GM12878 (cell line): ENCODE results near the gene NCOA4.

Source experiments
- CTCF ChIP-seq, 3 experiments: IDR thresholded peaks in 2 of 3; conservative IDR thresholded peaks in 1 of 3; 2 replicates each; pipeline ENCODE4 v1.5.1; 2011; ENCODE audit warnings: low read depth in 3 of 3, low read length in 3 of 3, mild to moderate bottlenecking in 3 of 3, control low read depth in 2 of 3, moderate library complexity in 2 of 3, inconsistent platforms in 1 of 3, mixed read lengths in 1 of 3; ENCODE audit not compliant: control insufficient read depth in 2 of 3, insufficient read depth in 1 of 3; ENCODE audit errors: extremely low read depth in 1 of 3
- EP300 ChIP-seq, 2 experiments: fragments of 150-350 bp in 1 of 2; IDR thresholded peaks; 2 replicates each; pipeline ENCODE4 v1.6.1; 2011 to 2012; ENCODE audit warnings: low read depth in 2 of 2, low read length in 2 of 2, borderline replicate concordance in 1 of 2, improper control_type of control experiment in 1 of 2, inconsistent platforms in 1 of 2; ENCODE audit not compliant: control insufficient read depth in 1 of 2
- EZH2 ChIP-seq: IDR thresholded peaks from 2 replicates; pipeline ENCODE4 v1.6.1; 2012; ENCODE audit warnings: low read depth, mild to moderate bottlenecking, control low read depth, inconsistent platforms, low read length, borderline replicate concordance; ENCODE audit not compliant: control insufficient read depth
- MEF2A ChIP-seq: IDR thresholded peaks from 2 replicates; pipeline ENCODE4 v1.6.1; 2011; ENCODE audit warnings: low read depth, mild to moderate bottlenecking, low read length, moderate library complexity; ENCODE audit not compliant: insufficient read depth
- POLR2A ChIP-seq: IDR thresholded peaks from 2 replicates; pipeline ENCODE4 v1.6.1; 2011; ENCODE audit warnings: low read depth, mild to moderate bottlenecking, low read length
- POLR2AphosphoS5 ChIP-seq: IDR thresholded peaks from 2 replicates; pipeline ENCODE4 v1.6.1; 2011; ENCODE audit warnings: mild to moderate bottlenecking, low read length, inconsistent platforms
- POU2F2 ChIP-seq: IDR thresholded peaks from 3 replicates; pipeline ENCODE4 v1.6.1; 2011; ENCODE audit warnings: low read depth, mild to moderate bottlenecking, low read length, borderline replicate concordance
- SMAD1 ChIP-seq: fragments of 450-650 bp; IDR thresholded peaks from 2 replicates; pipeline ENCODE4 v1.6.1; 2018; ENCODE audit warnings: mild to moderate bottlenecking, low read depth; ENCODE audit not compliant: partially characterized antibody
- SMC3 ChIP-seq: IDR thresholded peaks from 2 replicates; pipeline ENCODE4 v1.6.1; 2011; ENCODE audit warnings: low read length, improper control_type of control experiment, borderline replicate concordance
- USF2 ChIP-seq: IDR thresholded peaks from 2 replicates; pipeline ENCODE4 v1.6.1; 2011; ENCODE audit warnings: low read depth, low read length, improper control_type of control experiment, borderline replicate concordance
- ZZZ3 ChIP-seq: IDR thresholded peaks from 2 replicates; pipeline ENCODE4 v1.6.1; 2011; ENCODE audit warnings: low read depth; ENCODE audit not compliant: control insufficient read depth, insufficient read length

DNA sequence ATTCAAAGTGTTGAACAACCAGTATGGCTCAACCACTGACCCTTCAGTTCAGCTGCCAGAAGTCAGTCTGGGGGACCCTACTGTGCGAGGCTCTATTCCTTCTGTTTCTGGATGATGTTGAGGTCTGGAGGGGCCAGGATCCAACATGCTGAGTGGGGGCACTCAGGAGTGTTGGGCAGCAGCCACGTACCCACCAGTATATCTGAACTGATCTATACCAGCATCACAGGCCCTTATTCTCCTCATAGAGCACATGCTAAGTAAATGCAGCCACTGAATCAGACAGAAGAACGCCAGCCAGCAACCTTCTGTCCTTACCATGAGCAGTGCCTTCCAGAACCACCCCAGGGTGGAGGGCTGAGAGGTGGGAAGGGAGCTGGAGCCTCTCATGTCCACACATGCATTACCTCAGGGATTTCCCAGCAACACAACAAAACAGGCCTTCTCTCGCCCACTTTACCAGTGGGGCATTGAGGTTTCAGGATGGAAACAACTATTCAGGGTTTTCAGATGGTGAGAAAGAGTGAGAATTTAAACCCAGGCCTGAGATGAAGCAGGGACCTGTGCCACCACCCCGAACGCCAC, 22.5 kb upstream of the NCOA4 start:
- TF ChIP-seq CTCF (IDR thresholded peaks at IDR 0.05 in 2 of 3, conservative IDR thresholded peaks at IDR 0.05 in 1 of 3; ENCODE audit: control insufficient read depth in 2 of 3, extremely low read depth in 1 of 3, insufficient read depth in 1 of 3, low read depth in 3 of 3, low read length in 3 of 3) (no peak), EP300 (IDR thresholded peaks at IDR 0.05; ENCODE audit: borderline replicate concordance in 1 of 2, control insufficient read depth in 1 of 2, low read depth in 2 of 2, low read length in 2 of 2) (no peak), MEF2A (no peak), POLR2AphosphoS5 (no peak), SMAD1 (no peak), POLR2A (no peak), ZZZ3 (no peak), SMC3 (no peak), USF2 (no peak), POU2F2 (no peak), EZH2 (no peak)
